Fibroblast of lung (primary cell): ENCODE results near the gene MCF2L. TPM values are rescaled to one million over a fixed set of nuclear protein-coding genes. Genes with fewer than 3 reads are reported as not detected.

ENCODE experiments used
- DNase-seq, 2 donors: peaks; one replicate each; pipeline versions ENCODE4 v3.0.0 to v3.0.0-alpha.2; 2010; ENCODE audit warnings: low read depth in 2 of 2
- H2AFZ ChIP-seq: 2 replicates; pipeline ENCODE4 v1.5.1; 2012; ENCODE audit warnings: low read length, control low read depth, inconsistent platforms
- H3K27ac ChIP-seq: 2 replicates; pipeline ENCODE4 v1.5.1; 2011; ENCODE audit warnings: low read length, control low read depth; ENCODE audit not compliant: insufficient read depth
- H3K27me3 ChIP-seq: 2 replicates; pipeline ENCODE4 v1.5.1; 2011; ENCODE audit warnings: mild to moderate bottlenecking, low read length; ENCODE audit not compliant: control insufficient read depth, insufficient read depth
- H3K36me3 ChIP-seq: 2 replicates; pipeline ENCODE4 v1.5.1; 2011; ENCODE audit warnings: low read length; ENCODE audit not compliant: control insufficient read depth, insufficient read depth
- H3K4me1 ChIP-seq: 2 replicates; pipeline ENCODE4 v1.5.1; 2011; ENCODE audit warnings: low read length; ENCODE audit not compliant: control insufficient read depth, insufficient read depth; ENCODE audit errors: extremely low read depth
- H3K4me2 ChIP-seq: 2 replicates; pipeline ENCODE4 v1.5.1; 2011; ENCODE audit warnings: low read length, control low read depth; ENCODE audit not compliant: insufficient read depth; ENCODE audit errors: extremely low read depth
- H3K4me3 ChIP-seq, 4 experiments: fragments of 200-600 bp in 1 of 4; sonication (generic) in 1 of 4; replicated peaks in 1 of 4; 2 replicates each; pipeline ENCODE4 v1.5.1; 2011 to 2016; ENCODE audit warnings: low read length in 4 of 4, low read depth in 3 of 4, mild to moderate bottlenecking in 3 of 4, control low read depth in 2 of 4, inconsistent platforms in 1 of 4, mixed read lengths in 1 of 4; ENCODE audit not compliant: insufficient read depth in 1 of 4; ENCODE audit errors: control extremely low read depth in 1 of 4
- H3K79me2 ChIP-seq: 2 replicates; pipeline ENCODE4 v1.5.1; 2012; ENCODE audit warnings: mild to moderate bottlenecking, low read length, inconsistent platforms; ENCODE audit not compliant: control insufficient read depth, insufficient read depth
- H3K9ac ChIP-seq: 2 replicates; pipeline ENCODE4 v1.5.1; 2011; ENCODE audit warnings: mild to moderate bottlenecking, low read length, control low read depth; ENCODE audit not compliant: insufficient read depth
- H3K9me3 ChIP-seq: 2 replicates; pipeline ENCODE4 v1.5.1; 2012; ENCODE audit warnings: low read depth, low read length; ENCODE audit not compliant: control insufficient read depth, insufficient read depth
- H4K20me1 ChIP-seq: 2 replicates; pipeline ENCODE4 v1.5.1; 2011; ENCODE audit warnings: low read length; ENCODE audit not compliant: control insufficient read depth, insufficient read depth; ENCODE audit errors: extremely low read depth
- CTCF ChIP-seq, 2 donors: IDR thresholded peaks in 1 of 2; conservative IDR thresholded peaks in 1 of 2; 1 replicate in 1 of 2; 2 replicates in 1 of 2; pipeline ENCODE4 v1.5.1; 2011 to 2012; ENCODE audit warnings: low read length in 2 of 2, control low read depth in 1 of 2, inconsistent platforms in 1 of 2, low read depth in 1 of 2, mild to moderate bottlenecking in 1 of 2
- EZH2 ChIP-seq: IDR thresholded peaks from 2 replicates; pipeline ENCODE4 v1.5.1; 2012; ENCODE audit warnings: low read length, control low read depth, mild to moderate bottlenecking; ENCODE audit errors: missing control alignments
- polyA plus RNA-seq, 2 donors: library from polyadenylated mRNA; depleted of rRNA in 1 of 2; stranded (reverse) in 1 of 2; unstranded in 1 of 2; fragments of >200 nt; gene quantifications; 2 replicates each; pipeline ENCODE4 v1.2.1, GENCODE V29; 2011 to 2012; ENCODE audit warnings: missing spikeins in 1 of 2
- total RNA-seq: library from RNA; depleted of rRNA; stranded (reverse); fragments of >200 nt; gene quantifications from 2 replicates; pipeline ENCODE4 v1.2.1, GENCODE V29; 2014

The MCF2L gene
- total and polyA plus RNA-seq, 2 donors (not counting 1 experiment from before 2014, with no cell fraction given) = 0.18 to 3.3 TPM

GRCh38 chr13:113091211-113091771 lies 122.3 kb downstream of the MCF2L start:
- Histone ChIP-seq H3K79me2 (no peaks in the 10 kb centered on the region), H3K9me3 (no peaks in the 10 kb centered on the region), H4K20me1 (no peaks in the 10 kb centered on the region), H3K4me3 (no peak overlapping the region), H3K4me1 (no peaks in the 10 kb centered on the region), H3K9ac (no peak overlapping the region), H3K36me3 (no peaks in the 10 kb centered on the region), H3K27ac (no peak overlapping the region), H2AFZ (no peak overlapping the region), H3K4me2 (no peak overlapping the region), H3K27me3 (no peaks in the 10 kb centered on the region)
- no peak for DNase-seq
- TF ChIP-seq CTCF (conservative IDR thresholded peaks at IDR 0.05 in 1 of 2, IDR thresholded peaks at IDR 0.05 in 1 of 2; ENCODE audit: low read depth in 1 of 2, low read length in 2 of 2) (no peak), EZH2 (no peak)

DNA sequence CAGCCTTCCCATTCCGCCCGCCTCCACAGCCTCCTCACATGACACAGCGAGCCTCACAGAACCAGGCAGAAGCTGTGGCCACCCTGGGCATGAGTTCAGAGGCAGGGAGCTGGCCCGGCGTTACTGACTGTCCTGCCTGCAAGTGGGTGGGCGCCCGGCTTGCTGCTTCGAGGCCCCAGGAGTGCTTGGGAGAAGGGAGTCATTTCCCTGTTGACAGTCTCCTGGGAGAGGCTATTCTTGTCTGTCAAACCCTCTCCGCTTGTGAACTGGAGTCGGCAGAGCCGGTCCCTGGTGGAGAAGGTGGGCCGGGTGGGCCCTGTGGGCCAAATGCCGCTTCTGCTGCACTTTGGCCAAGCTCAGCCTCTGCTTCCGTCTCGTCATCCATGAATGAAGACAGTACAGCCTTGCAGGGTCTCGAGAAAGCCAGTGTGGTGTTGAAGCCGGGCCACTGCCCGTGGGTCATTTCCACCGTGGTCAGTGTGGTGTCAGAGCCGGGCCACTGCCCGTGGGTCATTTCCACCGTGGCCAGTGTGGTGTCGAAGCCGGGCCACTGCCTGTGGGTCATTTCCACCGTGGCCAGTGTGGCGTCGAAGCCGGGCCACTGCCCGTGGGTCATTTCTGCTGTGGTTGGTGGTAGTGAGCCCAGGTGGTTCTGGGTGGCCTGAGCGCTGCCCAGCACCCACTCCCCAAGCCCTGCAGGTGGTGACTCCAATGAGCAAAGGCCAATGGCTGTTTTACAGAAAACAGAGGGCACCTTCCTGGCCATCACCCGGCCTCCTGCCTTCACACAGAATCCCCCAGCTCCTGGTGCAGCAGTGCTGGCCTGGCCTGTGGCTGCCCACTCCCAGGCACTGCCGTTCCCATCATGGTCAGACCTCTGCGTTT lies 123.1 kb downstream of the MCF2L start:
- DNase-seq = no peak
- H3K79me2 ChIP-seq = no peaks in the 10 kb centered on the region
- no peak for TF ChIP-seq CTCF (conservative IDR thresholded peaks at IDR 0.05 in 1 of 2, IDR thresholded peaks at IDR 0.05 in 1 of 2; ENCODE audit: low read depth in 1 of 2, low read length in 2 of 2)
- no peak for TF ChIP-seq EZH2
- no peaks in the 10 kb centered on the region for H4K20me1 ChIP-seq
- H3K4me2 ChIP-seq = no peak overlapping the region
- H3K4me1 ChIP-seq = no peaks in the 10 kb centered on the region
- H3K9me3 ChIP-seq = no peaks in the 10 kb centered on the region
- no peak overlapping the region for H3K27ac ChIP-seq
- H3K36me3 ChIP-seq = no peaks in the 10 kb centered on the region
- no peak overlapping the region for H2AFZ ChIP-seq
- no peaks in the 10 kb centered on the region for H3K27me3 ChIP-seq
- H3K4me3 ChIP-seq = no peak overlapping the region
- H3K9ac ChIP-seq = no peak overlapping the region

- Histone ChIP-seq H4K20me1 (no peaks in the 10 kb centered on the region), H3K4me3 (no peak overlapping the region), H3K79me2 (no peaks in the 10 kb centered on the region), H3K27ac (no peak overlapping the region), H3K4me1 (no peaks in the 10 kb centered on the region), H3K9me3 (no peaks in the 10 kb centered on the region), H3K9ac (no peak overlapping the region), H3K4me2 (no peak overlapping the region), H2AFZ (no peak overlapping the region), H3K36me3 (no peaks in the 10 kb centered on the region), H3K27me3 (no peaks in the 10 kb centered on the region)
- TF ChIP-seq EZH2 (no peak), CTCF (conservative IDR thresholded peaks at IDR 0.05 in 1 of 2, IDR thresholded peaks at IDR 0.05 in 1 of 2; ENCODE audit: low read depth in 1 of 2, low read length in 2 of 2) (no peak)
- no peak for DNase-seq
These were observed 124.0 kb downstream of the MCF2L start for GRCh38 chr13:113092776-113093579.
